GM12892 (cell line): Measurements from ENCODE around the gene SLC7A11.
"Not testable (repeated sequence)": the region's sequence is repeated elsewhere in the genome, so short reads cannot be mapped to it uniquely, and the experiment has no call there.

ENCODE experiments used
- DNase-seq: peaks from one replicate; pipeline ENCODE4 v3.0.0; 2011; ENCODE audit not compliant: insufficient read length
- FAIRE-seq: peaks from 2 replicates; lab custom pipeline; 2011; peaks lifted over from hg19 to GRCh38; lab: Jason Lieb, UNC
- POLR2A ChIP-seq: IDR thresholded peaks from 2 replicates; pipeline ENCODE4 v1.6.1; 2011; ENCODE audit warnings: low read depth, low read length, control low read depth
- POLR2AphosphoS5 ChIP-seq: IDR thresholded peaks from 2 replicates; pipeline ENCODE4 v1.6.1; 2011; ENCODE audit warnings: low read depth, low read length, control low read depth
- TAF1 ChIP-seq: IDR thresholded peaks from 2 replicates; pipeline ENCODE4 v1.6.1; 2011; ENCODE audit warnings: low read depth, mild to moderate bottlenecking, control low read depth, low read length, borderline replicate concordance

The SLC7A11 gene

GRCh38 chr4:138226351-138226750, 15.8 kb downstream of the SLC7A11 start:
- TF ChIP-seq POLR2A: no peak
- TF ChIP-seq TAF1: no peak
- TF ChIP-seq POLR2AphosphoS5: no peak
- DNase-seq: no peak

GRCh38 chr4:138225477-138225876, 16.7 kb downstream of the SLC7A11 start:
- DNase-seq (no peak), FAIRE-seq (no peak)
- TF ChIP-seq POLR2AphosphoS5 (no peak), POLR2A (no peak), TAF1 (no peak)

More at GRCh38 chr4:138226351-138226750, 15.8 kb downstream of the SLC7A11 start:
- FAIRE-seq: no peak

GRCh38 chr4:138224614-138225013, 17.5 kb downstream of the SLC7A11 start:
- FAIRE-seq (no peak), DNase-seq (no peak)
- TF ChIP-seq POLR2AphosphoS5 (no peak), POLR2A (no peak), TAF1 (no peak)

- TF ChIP-seq POLR2AphosphoS5 (no peak), TAF1 (no peak), POLR2A (no peak)
- FAIRE-seq: peak; percentile 46
- no peak for DNase-seq
These were observed 18.8 kb downstream of the SLC7A11 start for GRCh38 chr4:138223231-138223910.

GRCh38 chr4:138222046-138222445, 20.1 kb downstream of the SLC7A11 start:
- no peak for FAIRE-seq
- TF ChIP-seq POLR2AphosphoS5: no peak
- no peak for TF ChIP-seq TAF1
- no peak for DNase-seq

GRCh38 chr4:138218976-138219375, 23.2 kb downstream of the SLC7A11 start:
- no peak for DNase-seq
- no peak for FAIRE-seq
- TF ChIP-seq POLR2AphosphoS5: no peak
- TF ChIP-seq POLR2A: no peak
- no peak for TF ChIP-seq TAF1

GRCh38 chr4:138217567-138217966, 24.6 kb downstream of the SLC7A11 start:
- DNase-seq: no peak
- no peak for FAIRE-seq
- TF ChIP-seq TAF1: no peak
- TF ChIP-seq POLR2AphosphoS5: no peak
- no peak for TF ChIP-seq POLR2A

- no peak for FAIRE-seq
- TF ChIP-seq POLR2A (no peak), POLR2AphosphoS5 (no peak), TAF1 (no peak)
- no peak for DNase-seq
These were observed 25.8 kb downstream of the SLC7A11 start for GRCh38 chr4:138216272-138216867.

- not testable (repeated sequence) for DNase-seq, FAIRE-seq
These were observed 31.6 kb downstream of the SLC7A11 start for GRCh38 chr4:138210576-138210975.

- DNase-seq: no peak
- FAIRE-seq: no peak
- TF ChIP-seq TAF1 (no peak), POLR2AphosphoS5 (no peak), POLR2A (no peak)
These were observed 33.1 kb downstream of the SLC7A11 start for GRCh38 chr4:138209094-138209493.

- no peak for TF ChIP-seq TAF1
- no peak for TF ChIP-seq POLR2AphosphoS5
- no peak for TF ChIP-seq POLR2A
- no peak for FAIRE-seq
- no peak for DNase-seq
These were observed 36.5 kb downstream of the SLC7A11 start for GRCh38 chr4:138205531-138206233.

- FAIRE-seq (no peak), DNase-seq (no peak)
- TF ChIP-seq TAF1 (no peak), POLR2A (no peak), POLR2AphosphoS5 (no peak)
These were observed 37.6 kb downstream of the SLC7A11 start for GRCh38 chr4:138204507-138204906.
